K562 (cell line): Measurements from ENCODE around the gene PMEPA1. TPM values are rescaled to one million over a fixed set of nuclear protein-coding genes. Genes with fewer than 3 reads are reported as not detected.

ENCODE experiments used
- ATAC-seq: fragments of 200-7000 bp; cut with Tn5 transposase; 3 replicates; pipeline ENCODE4 v1.9.1; 2020; ENCODE audit warnings: moderate library complexity
- BruUV-seq: library from RNA; stranded (reverse); fragments of 400-500 nt; replicated peaks from 2 replicates; lab custom pipeline; 2021; lab: Mats Ljungman, UMichigan
- CTCF ChIA-PET: fragments of 300-600 bp; formaldehyde crosslinking; extraction: SDS; loops from one replicate; lab custom pipeline; 2021; ENCODE audit warnings: low intra/inter-chr PET ratio; lab: Yijun Ruan, JAX
- POLR2A ChIA-PET: fragments of 300-600, 350-650 bp; sonication (Branson Sonifier 250); formaldehyde crosslinking; extraction: SDS; loops from one replicate; lab custom pipeline; 2021; ENCODE audit warnings: antibody characterized with exemption, inconsistent platforms; lab: Yijun Ruan, JAX
- DNase-seq, 4 experiments: peaks; one replicate each; pipeline versions ENCODE4 v3.0.0 to v3.0.0-alpha.2; 2011 to 2018; ENCODE audit warnings: low spot score in 3 of 4, mixed read lengths in 3 of 4; ENCODE audit errors: extremely low read depth in 1 of 4
- FAIRE-seq: peaks from 2 replicates; lab custom pipeline; 2011; peaks lifted over from hg19 to GRCh38; lab: Jason Lieb, UNC
- H2AFZ ChIP-seq: 2 replicates; pipeline ENCODE4 v1.6.0; 2011; ENCODE audit warnings: low read depth, low read length, control low read depth, inconsistent platforms
- H3K27ac ChIP-seq: fragments of 200-600 bp; 3 replicates; pipeline ENCODE4 v1.8.0; 2011; ENCODE audit warnings: low read depth, mild to moderate bottlenecking, control low read depth, inconsistent platforms, low read length, moderate library complexity, mixed read lengths; ENCODE audit errors: extremely low read depth
- H3K27me3 ChIP-seq, 2 experiments: fragments of 300-600 bp in 1 of 2; 2 replicates in 1 of 2; 3 replicates in 1 of 2; pipeline versions ENCODE4 v1.6.0 to v1.8.0; 2011; ENCODE audit warnings: inconsistent platforms in 2 of 2, low read length in 2 of 2, mild to moderate bottlenecking in 1 of 2, mixed read lengths in 1 of 2, moderate library complexity in 1 of 2; ENCODE audit not compliant: control insufficient read depth in 2 of 2, insufficient read depth in 2 of 2
- H3K36me3 ChIP-seq: fragments of 300-600 bp; 3 replicates; pipeline ENCODE4 v1.8.0; 2011; ENCODE audit warnings: mild to moderate bottlenecking, low read length, inconsistent platforms; ENCODE audit not compliant: control insufficient read depth, insufficient read depth
- H3K4me1 ChIP-seq, 2 experiments: fragments of 200-600 bp in 1 of 2; replicated peaks in 1 of 2; 2 replicates in 1 of 2; 3 replicates in 1 of 2; pipeline versions ENCODE4 v1.5.1 to v1.8.0; 2011; ENCODE audit warnings: inconsistent platforms in 2 of 2, low read length in 2 of 2, mild to moderate bottlenecking in 1 of 2, mixed read lengths in 1 of 2, moderate library complexity in 1 of 2; ENCODE audit not compliant: control insufficient read depth in 2 of 2, insufficient read depth in 2 of 2
- H3K4me2 ChIP-seq: 2 replicates; pipeline ENCODE4 v1.6.1; 2011; ENCODE audit warnings: low read length, control low read depth, inconsistent platforms, mixed read lengths; ENCODE audit not compliant: insufficient read depth
- H3K4me3 ChIP-seq: fragments of 200-600 bp; sonication (generic), shearing (Covaris generic); 2 replicates; pipeline ENCODE4 v1.5.1; 2016; ENCODE audit warnings: control low read depth, inconsistent platforms
- H3K79me2 ChIP-seq: fragments of 200-600 bp; 3 replicates; pipeline ENCODE4 v1.8.0; 2011; ENCODE audit warnings: low read length, inconsistent platforms; ENCODE audit not compliant: control insufficient read depth, insufficient read depth
- H3K9ac ChIP-seq, 2 experiments: 2 replicates each; pipeline versions ENCODE4 v1.6.0 to v1.6.1; 2011; ENCODE audit warnings: low read depth in 2 of 2, low read length in 2 of 2, control low read depth in 1 of 2, inconsistent platforms in 1 of 2, mild to moderate bottlenecking in 1 of 2, mixed read lengths in 1 of 2; ENCODE audit not compliant: insufficient read depth in 1 of 2
- H3K9me1 ChIP-seq: one replicate; pipeline ENCODE4 v1.6.0; 2011; ENCODE audit warnings: inconsistent platforms, mild to moderate bottlenecking, low read length, moderate library complexity; ENCODE audit not compliant: control insufficient read depth, insufficient read depth
- H3K9me3 ChIP-seq: replicated peaks from 2 replicates; pipeline ENCODE4 v1.5.1; 2011; ENCODE audit warnings: low read depth, low read length, inconsistent platforms; ENCODE audit not compliant: control insufficient read depth, insufficient read depth
- H4K20me1 ChIP-seq: replicated peaks from 2 replicates; pipeline ENCODE4 v1.6.1; 2011; ENCODE audit warnings: low read length, inconsistent platforms, mixed read lengths; ENCODE audit not compliant: control insufficient read depth, insufficient read depth
- KDM4B ChIP-seq, 2 experiments: fragments of 450-650 bp in 1 of 2; sonication (generic) in 1 of 2; IDR thresholded peaks; 2 replicates each; pipeline ENCODE4 v1.6.1; 2016 to 2017; ENCODE audit warnings: borderline replicate concordance in 2 of 2, antibody characterized with exemption in 1 of 2, low read depth in 1 of 2, mild to moderate bottlenecking in 1 of 2
- MAFG ChIP-seq: fragments of 450-650 bp; conservative IDR thresholded peaks from 2 replicates; pipeline ENCODE4 v1.6.1; 2016; ENCODE audit warnings: missing genetic modification characterization, missing compliant biosample characterization
- NCOR1 ChIP-seq: fragments of 450-650 bp; IDR thresholded peaks from 2 replicates; pipeline ENCODE4 v1.6.1; 2016; ENCODE audit warnings: mild to moderate bottlenecking, moderate library complexity
- SMARCA5 ChIP-seq: fragments of 450-650 bp; IDR thresholded peaks from 2 replicates; pipeline ENCODE4 v1.6.1; 2016
- SP2 ChIP-seq: IDR thresholded peaks from 2 replicates; pipeline ENCODE4 v1.6.1; 2011; ENCODE audit warnings: mild to moderate bottlenecking, low read depth, low read length, moderate library complexity; ENCODE audit not compliant: poor library complexity, severe bottlenecking; ENCODE audit errors: extremely low read depth
- STAT5A ChIP-seq: IDR thresholded peaks from 2 replicates; pipeline ENCODE4 v1.6.1; 2012; ENCODE audit warnings: low read length, inconsistent platforms, borderline replicate concordance
- TAL1 ChIP-seq: fragments of 450-650 bp; IDR thresholded peaks from 2 replicates; pipeline ENCODE4 v1.6.1; 2016; ENCODE audit warnings: mild to moderate bottlenecking
- THRAP3 ChIP-seq: fragments of 450-650 bp; IDR thresholded peaks from 2 replicates; pipeline ENCODE4 v1.6.1; 2016; ENCODE audit warnings: mild to moderate bottlenecking, inconsistent platforms, borderline replicate concordance
- ZNF212 ChIP-seq: fragments of 450-650 bp; formaldehyde crosslinking; IDR thresholded peaks from 2 replicates; pipeline ENCODE4 v1.4.0; 2020; ENCODE audit warnings: mild to moderate bottlenecking
- WGBS: fragments of 100-300 bp; shearing (Covaris generic); methylation state at CpG from one replicate; pipeline ENCODE4 v1.1.6; 2016; ENCODE audit warnings: low coverage, mixed read lengths; ENCODE audit not compliant: insufficient coverage; ENCODE audit errors: missing lambda C conversion rate; 5-methylcytosine and 5-hydroxymethylcytosine counted together
- in situ Hi-C: fragments of 300-500 bp; cut with MboI; formaldehyde crosslinking; loops from 4 replicates; pipeline ENCODE4 v1.15.0; 2018; ENCODE audit warnings: inconsistent platforms, mixed read lengths
- intact Hi-C: fragments of 100-400 bp; cut with micrococcal nuclease; formaldehyde crosslinking; loops from 2 replicates; pipeline ENCODE4 v1.14.2; 2022
- polyA plus RNA-seq, 8 experiments: library from polyadenylated mRNA; depleted of rRNA in 4 of 8; stranded (reverse) in 5 of 8; unstranded in 3 of 8; fragments of >200 nt; fragmentation: Nextera tagmentation in 2 of 8; fragmentation: Illumina TruSeq in 1 of 8; extraction: Ambion mirVana in 2 of 8; extraction: Trizol in 1 of 8; gene quantifications; 2 replicates each; pipeline versions ENCODE4 v1.2.1 to v1.2.3, GENCODE V29; 2011 to 2014; ENCODE audit warnings: inconsistent platforms in 1 of 8, missing spikeins in 1 of 8
- total RNA-seq, 7 experiments: library from RNA; depleted of rRNA in 6 of 7; stranded (reverse); fragments of >200 nt in 6 of 7; fragmentation: Illumina TruSeq in 2 of 7; extraction: Trizol in 2 of 7; gene quantifications; 2 replicates each; pipeline versions ENCODE4 v1.2.1 to v1.2.3, GENCODE V29; 2011 to 2021; ENCODE audit warnings: low replicate concordance in 1 of 7

The PMEPA1 gene
- total and polyA plus RNA-seq, 9 of the 15 experiments (the other 6 are each of a cell fraction or from before 2014, with no cell fraction given) = 0.16 TPM; not detected in 8

- H3K79me2 ChIP-seq = no peaks in the 10 kb centered on the region
- H3K36me3 ChIP-seq = no peaks in the 10 kb centered on the region
- 0% methylated on average over 12 of the region's 12 CpGs for WGBS
- ATAC-seq (no peak), FAIRE-seq (no peak), DNase-seq (no peak)
- H3K27ac ChIP-seq = no peak overlapping the region
- H3K9me3 ChIP-seq = no peaks in the 10 kb centered on the region
- no peak overlapping the region for H3K4me3 ChIP-seq
- TF ChIP-seq SP2 = no peak
- no peak for TF ChIP-seq MAFG (tag)
- TF ChIP-seq KDM4B (IDR thresholded peaks at IDR 0.05; ENCODE audit: borderline replicate concordance in 2 of 2, low read depth in 1 of 2) = no peak
- no peak for TF ChIP-seq TAL1
- no peak for TF ChIP-seq ZNF212 (CRISPR knock-in tag)
- no peak for TF ChIP-seq STAT5A
- no peak for TF ChIP-seq NCOR1
- TF ChIP-seq THRAP3 = no peak
- no peak for TF ChIP-seq SMARCA5
- no peak overlapping the region for H3K9ac ChIP-seq
- no peaks in the 10 kb centered on the region for H3K4me1 ChIP-seq
- intact Hi-C loops (no loop called here), in situ Hi-C loops (no loop called here)
- ChIA-PET CTCF (no interaction called here), POLR2A (no interaction called here)
- H2AFZ ChIP-seq = no peak overlapping the region
- H3K27me3 ChIP-seq = peaks cover 47 to 90% of the 10 kb centered on the region in 2 experiments; a peak in 4 of 5 replicates
- no peaks in the 10 kb centered on the region for H4K20me1 ChIP-seq
- no TSS peak for BruUV-seq
- H3K9me1 ChIP-seq = peaks cover 3% of the 10 kb centered on the region
- H3K4me2 ChIP-seq = no peak overlapping the region
Measured at GRCh38 chr20:57675773-57676172, 34.0 kb downstream of the PMEPA1 start.
